Thoracic aorta (tissue), 2 donors: Measurements from ENCODE around the gene SULF2. TPM values are rescaled to one million over a fixed set of nuclear protein-coding genes. Genes with fewer than 3 reads are reported as not detected.

Source experiments
- ATAC-seq: fragments of 150-250 bp; one replicate; pipeline ENCODE4 v1.8.0; 2017; ENCODE audit warnings: low read depth; ENCODE audit not compliant: insufficient number of reproducible peaks, low FRiP score
- DNase-seq: peaks from one replicate; pipeline ENCODE4 v3.0.0-alpha.2; 2020; ENCODE audit warnings: low spot score
- H3K27ac ChIP-seq, 2 donors: fragments of 200-600 bp; sonication (generic); 1 replicate in 1 of 2; 2 replicates in 1 of 2; pipeline ENCODE4 v1.5.1; 2016; ENCODE audit warnings: mild to moderate bottlenecking in 2 of 2, moderate library complexity in 2 of 2
- H3K27me3 ChIP-seq: fragments of 200-600 bp; sonication (generic); replicated peaks from 2 replicates; pipeline ENCODE4 v1.6.0; 2016; ENCODE audit warnings: mild to moderate bottlenecking; ENCODE audit not compliant: insufficient read depth
- H3K36me3 ChIP-seq: fragments of 200-600 bp; sonication (generic); one replicate; pipeline ENCODE4 v1.5.1; 2016
- H3K4me1 ChIP-seq, 2 donors: fragments of 200-600 bp; sonication (generic); 1 replicate in 1 of 2; 2 replicates in 1 of 2; pipeline versions ENCODE4 v1.5.1 to v1.6.0; 2016; ENCODE audit warnings: low read depth in 2 of 2, mild to moderate bottlenecking in 1 of 2; ENCODE audit not compliant: control insufficient read depth in 1 of 2
- H3K4me3 ChIP-seq: fragments of 200-600 bp; sonication (generic); 2 replicates; pipeline ENCODE4 v1.5.1; 2016; ENCODE audit warnings: mild to moderate bottlenecking
- H3K9me3 ChIP-seq: fragments of 200-600 bp; sonication (generic); 2 replicates; pipeline ENCODE4 v1.5.1; 2016
- CTCF ChIP-seq: fragments of 200-600 bp; sonication (generic); IDR thresholded peaks from one replicate; pipeline ENCODE4 v1.5.1; 2019; ENCODE audit warnings: antibody characterized with exemption
- total RNA-seq, 2 donors: library from RNA; depleted of rRNA; stranded (reverse); fragments of >200 nt; gene quantifications; one replicate each; pipeline versions ENCODE4 v1.1.0 to v1.2.3, GENCODE V29; 2016

SULF2 gene
- total RNA-seq, 2 donors from 2014 or later = 39.0 to 53.9 TPM

GRCh38 chr20:47672166-47672565, 113.1 kb downstream of the SULF2 start:
- Histone ChIP-seq H3K4me3 (no peak overlapping the region), H3K27ac (no peak overlapping the region), H3K36me3 (no peaks in the 10 kb centered on the region), H3K9me3 (no peaks in the 10 kb centered on the region), H3K27me3 (no peaks in the 10 kb centered on the region), H3K4me1 (no peaks in the 10 kb centered on the region)
- ATAC-seq (no peak), DNase-seq (no peak)
- no peak for TF ChIP-seq CTCF

DNA sequence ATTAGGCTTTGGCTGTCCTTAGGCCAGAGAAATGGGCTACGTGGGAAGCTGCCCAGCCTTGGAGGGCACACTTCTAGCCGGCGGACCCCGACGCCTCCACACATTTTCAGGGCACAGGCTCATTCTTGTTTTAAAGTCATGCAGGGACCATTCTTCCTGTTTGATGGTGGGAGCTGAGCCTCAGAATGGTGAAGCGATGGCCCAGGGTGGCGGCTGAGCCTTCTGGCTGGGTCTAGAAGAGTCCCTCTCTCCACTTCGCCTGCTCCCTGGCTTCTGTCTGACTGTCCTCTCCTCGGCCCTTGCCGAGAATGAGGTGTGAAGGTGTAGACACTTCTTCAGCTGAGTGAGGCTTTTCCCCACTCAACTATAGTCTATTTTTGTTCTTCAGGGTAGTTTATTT, 114.4 kb downstream of the SULF2 start:
- Histone ChIP-seq H3K27ac (no peak overlapping the region), H3K9me3 (no peaks in the 10 kb centered on the region), H3K4me3 (no peak overlapping the region), H3K36me3 (no peaks in the 10 kb centered on the region), H3K4me1 (no peaks in the 10 kb centered on the region), H3K27me3 (no peaks in the 10 kb centered on the region)
- no peak for TF ChIP-seq CTCF
- DNase-seq = no peak
- no peak for ATAC-seq

DNA sequence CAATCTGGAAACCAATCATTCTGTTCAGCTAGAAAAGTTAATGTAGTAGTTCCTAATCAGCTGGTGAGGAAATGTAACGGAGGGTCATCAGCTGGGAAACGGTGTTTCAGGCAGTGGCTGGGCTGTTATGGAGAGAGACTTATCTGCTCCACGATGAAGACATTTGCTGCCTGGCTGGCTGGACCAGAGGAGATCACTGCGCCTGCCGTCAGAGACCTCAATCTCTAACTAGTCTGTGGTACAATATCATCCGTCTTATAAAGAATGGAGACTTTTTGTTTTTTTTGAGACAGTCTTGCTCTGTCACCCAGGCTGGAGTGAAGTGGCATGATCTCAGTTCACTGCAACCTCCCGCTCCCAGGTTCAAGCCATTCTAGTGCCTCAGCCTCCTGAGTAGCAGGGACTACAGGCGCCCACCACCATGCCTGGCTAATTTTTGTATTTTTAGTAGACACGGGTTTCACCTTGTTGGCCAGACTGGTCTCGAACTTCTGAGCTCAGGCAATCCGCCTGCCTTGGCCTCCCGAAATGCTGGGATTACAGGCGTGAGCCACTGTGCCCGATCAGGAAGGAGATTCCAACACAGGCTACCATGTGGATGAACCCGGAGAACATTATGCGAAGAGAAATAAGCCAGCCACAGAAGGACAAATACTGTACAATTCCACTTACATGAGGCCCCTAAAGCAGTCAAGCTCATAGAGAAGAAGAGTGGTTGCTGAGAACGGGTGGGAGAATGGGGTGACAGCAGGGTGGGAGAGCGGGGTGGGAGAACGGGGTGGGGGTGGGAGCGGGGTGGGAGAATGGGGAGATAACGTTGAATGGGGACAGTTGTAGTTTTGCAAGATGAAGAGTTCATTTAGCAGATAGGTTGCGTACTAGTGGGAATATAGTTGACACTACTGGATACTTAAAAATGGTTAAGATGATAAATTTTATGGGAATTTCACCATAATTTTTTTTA, 115.1 kb downstream of the SULF2 start:
- TF ChIP-seq CTCF = no peak
- ATAC-seq = no peak

GRCh38 chr20:47669489-47669888, 115.8 kb downstream of the SULF2 start:
- no peak for TF ChIP-seq CTCF
- no peak for DNase-seq
- no peaks in the 10 kb centered on the region for H3K4me1 ChIP-seq
- H3K27ac ChIP-seq = no peak overlapping the region
- H3K9me3 ChIP-seq = no peaks in the 10 kb centered on the region
- no peak for ATAC-seq
- H3K36me3 ChIP-seq = no peaks in the 10 kb centered on the region
- no peak overlapping the region for H3K4me3 ChIP-seq
- H3K27me3 ChIP-seq = no peaks in the 10 kb centered on the region

More for the DNA sequence above, 115.1 kb downstream of the SULF2 start:
- H3K27me3 ChIP-seq = no peaks in the 10 kb centered on the region
- H3K9me3 ChIP-seq = no peaks in the 10 kb centered on the region
- H3K36me3 ChIP-seq = no peaks in the 10 kb centered on the region
- no peaks in the 10 kb centered on the region for H3K4me1 ChIP-seq
- no peak overlapping the region for H3K27ac ChIP-seq
- no peak for DNase-seq
- no peak overlapping the region for H3K4me3 ChIP-seq

GRCh38 chr20:47669152-47669425, 116.2 kb downstream of the SULF2 start:
- TF ChIP-seq CTCF = no peak
- ATAC-seq = no peak
- Histone ChIP-seq H3K4me1 (peaks cover 0 to 2% of the 10 kb centered on the region in 2 donors), H3K36me3 (no peaks in the 10 kb centered on the region), H3K4me3 (no peak overlapping the region), H3K27ac (no peak overlapping the region), H3K9me3 (no peaks in the 10 kb centered on the region), H3K27me3 (no peaks in the 10 kb centered on the region)
- DNase-seq = no peak
